HG03064 (cell line): ENCODE data around the gene TEX261.
"Not testable (repeated sequence)": the region's sequence is repeated elsewhere in the genome, so short reads cannot be mapped to it uniquely, and the experiment has no call there.

Source experiments
- ATAC-seq: cut with Tn5 transposase; IDR thresholded peaks from one replicate; pipeline ENCODE4 v1.9.1; 2021; ENCODE audit warnings: low read depth; ENCODE audit not compliant: unreplicated experiment

Gene TEX261

GRCh38 chr2:70994699-70995425 is at the start of gene TEX261:
Gene TEX261 (minus strand): TSS chr2:70994873. CDS start chr2:70994757, 116 bp downstream.
- ATAC-seq, result peak; percentile 93

- no peak for ATAC-seq
Observed at GRCh38 chr2:71043531-71044407, 49.1 kb upstream of the TEX261 start.

- no peak for ATAC-seq
Observed at GRCh38 chr2:71042287-71042686, 47.6 kb upstream of the TEX261 start.

GRCh38 chr2:71036296-71036695 is 41.6 kb upstream of the TEX261 start:
- not testable (repeated sequence) for ATAC-seq

GRCh38 chr2:71023553-71024243 is 29.0 kb upstream of the TEX261 start:
- not testable (repeated sequence) for ATAC-seq

- ATAC-seq, result not testable (repeated sequence)
Observed at GRCh38 chr2:71021394-71021793, 26.7 kb upstream of the TEX261 start.

GRCh38 chr2:71019989-71020388 is 25.3 kb upstream of the TEX261 start:
- ATAC-seq, result not testable (repeated sequence)

- no peak for ATAC-seq
Observed at GRCh38 chr2:71018625-71019024, 24.0 kb upstream of the TEX261 start.

GRCh38 chr2:71011786-71012185 is 17.1 kb upstream of the TEX261 start:
- ATAC-seq, result not testable (repeated sequence)

- no peak for ATAC-seq
Observed at GRCh38 chr2:71008342-71008741, 13.7 kb upstream of the TEX261 start.

GRCh38 chr2:71006955-71007799 is 12.5 kb upstream of the TEX261 start:
- no peak for ATAC-seq

GRCh38 chr2:71006323-71006722 is 11.7 kb upstream of the TEX261 start:
- ATAC-seq, result no peak

- ATAC-seq, result no peak
Observed at GRCh38 chr2:71005271-71006202, 10.9 kb upstream of the TEX261 start.

GRCh38 chr2:71004857-71005256 is 10.2 kb upstream of the TEX261 start:
- no peak for ATAC-seq

GRCh38 chr2:71003966-71004755 is 9.5 kb upstream of the TEX261 start:
- no peak for ATAC-seq

GRCh38 chr2:71003396-71003795 is 8.7 kb upstream of the TEX261 start:
- no peak for ATAC-seq

GRCh38 chr2:71001981-71002570 is 7.4 kb upstream of the TEX261 start:
- no peak for ATAC-seq

- ATAC-seq, result no peak
Observed at GRCh38 chr2:71001592-71001927, 6.9 kb upstream of the TEX261 start.
